Panc1 (cell line): ENCODE data around the gene ADAMTSL2. TPM values are rescaled to one million over a fixed set of nuclear protein-coding genes. Genes with fewer than 3 reads are reported as not detected.

Experiments
- ATAC-seq: fragments of 200-7000 bp; cut with Tn5 transposase; 2 replicates; pipeline ENCODE4 v1.9.1; 2020; ENCODE audit warnings: mild to moderate bottlenecking, moderate library complexity
- BruUV-seq: library from RNA; stranded (reverse); fragments of 400-500 nt; replicated peaks from 2 replicates; lab custom pipeline; 2021; lab: Mats Ljungman, UMichigan
- CTCF ChIA-PET: fragments of 300-600 bp; sonication (Branson Sonifier 250); formaldehyde crosslinking; loops from one replicate; lab custom pipeline; 2022; ENCODE audit warnings: antibody characterized with exemption; lab: Charles Lee
- POLR2A ChIA-PET: fragments of 300-600 bp; sonication (Branson Sonifier 250); formaldehyde crosslinking; loops from one replicate; lab custom pipeline; 2022; ENCODE audit warnings: antibody characterized with exemption; lab: Charles Lee
- DNase-seq: peaks from one replicate; pipeline ENCODE4 v3.0.0-alpha.2; 2010; ENCODE audit warnings: low read depth, low spot score
- H3K27ac ChIP-seq: 2 replicates; pipeline ENCODE4 v1.5.1; 2011; ENCODE audit warnings: mild to moderate bottlenecking, low read length, inconsistent platforms
- H3K27me3 ChIP-seq: fragments of 200-500 bp; sonication (Bioruptor generic); 2 replicates; pipeline ENCODE4 v1.6.0; 2014; ENCODE audit warnings: low read length, inconsistent platforms; ENCODE audit not compliant: control insufficient read depth, insufficient read depth
- H3K36me3 ChIP-seq: fragments of 200-500 bp; sonication (Bioruptor generic); 2 replicates; pipeline ENCODE4 v1.5.1; 2014; ENCODE audit warnings: inconsistent platforms, mild to moderate bottlenecking, low read length, moderate library complexity; ENCODE audit not compliant: control insufficient read depth, insufficient read depth
- H3K4me1 ChIP-seq: 2 replicates; pipeline ENCODE4 v1.5.1; 2011; ENCODE audit warnings: inconsistent platforms, mild to moderate bottlenecking, low read length, moderate library complexity; ENCODE audit not compliant: control insufficient read depth, insufficient read depth
- H3K4me3 ChIP-seq, 2 experiments: 2 replicates each; pipeline ENCODE4 v1.5.1; 2011 to 2012; ENCODE audit warnings: low read depth in 2 of 2, low read length in 2 of 2, mild to moderate bottlenecking in 2 of 2, inconsistent platforms in 1 of 2, moderate library complexity in 1 of 2
- H3K9me3 ChIP-seq: fragments of 200-500 bp; sonication (Bioruptor generic); 2 replicates; pipeline ENCODE4 v1.5.1; 2014; ENCODE audit warnings: low read depth, mild to moderate bottlenecking, inconsistent platforms, low read length, moderate library complexity; ENCODE audit not compliant: control insufficient read depth, insufficient read depth
- POLR2AphosphoS5 ChIP-seq: IDR thresholded peaks from 2 replicates; pipeline ENCODE4 v1.6.1; 2012; ENCODE audit warnings: mild to moderate bottlenecking, low read depth, low read length, moderate library complexity
- SIN3A ChIP-seq: IDR thresholded peaks from 2 replicates; pipeline ENCODE4 v1.6.1; 2012; ENCODE audit warnings: low read depth, mild to moderate bottlenecking, low read length, moderate library complexity, borderline replicate concordance; ENCODE audit not compliant: insufficient read depth
- TCF7L2 ChIP-seq: IDR thresholded peaks from 2 replicates; pipeline ENCODE4 v1.6.1; 2011; ENCODE audit warnings: mild to moderate bottlenecking, low read depth, low read length, inconsistent platforms
- in situ Hi-C: cut with HindIII; loops from 2 replicates; pipeline ENCODE4 v1.10.0; 2016; ENCODE audit warnings: low sequenced_read_pairs, low pct_unique_long_range_greater_than_20kb
- intact Hi-C: fragments of 100-400 bp; cut with micrococcal nuclease; formaldehyde crosslinking; loops from one replicate; pipeline ENCODE4 v1.10.0; 2022; ENCODE audit not compliant: unreplicated experiment
- total RNA-seq: library from RNA; stranded (reverse); gene quantifications from one replicate; pipeline ENCODE4 v1.2.1, GENCODE V29; 2021; ENCODE audit not compliant: unreplicated experiment
- TF ChIP-seq, protein P1 (sequence below), 2 experiments: IDR thresholded peaks; 2 replicates each; pipeline ENCODE4 v1.6.1; 2011 to 2012; ENCODE audit warnings: low read depth in 2 of 2, control low read depth in 1 of 2, low read length in 1 of 2, mild to moderate bottlenecking in 1 of 2, moderate library complexity in 1 of 2; ENCODE audit not compliant: insufficient read depth in 1 of 2
- TF ChIP-seq, protein P2 (sequence below): fragments of 450-650 bp; IDR thresholded peaks from 2 replicates; pipeline ENCODE4 v1.5.1; 2017; ENCODE audit warnings: mild to moderate bottlenecking

ADAMTSL2 gene
- total RNA-seq, 1 experiment from 2014 or later: 0.10 TPM

DNA sequence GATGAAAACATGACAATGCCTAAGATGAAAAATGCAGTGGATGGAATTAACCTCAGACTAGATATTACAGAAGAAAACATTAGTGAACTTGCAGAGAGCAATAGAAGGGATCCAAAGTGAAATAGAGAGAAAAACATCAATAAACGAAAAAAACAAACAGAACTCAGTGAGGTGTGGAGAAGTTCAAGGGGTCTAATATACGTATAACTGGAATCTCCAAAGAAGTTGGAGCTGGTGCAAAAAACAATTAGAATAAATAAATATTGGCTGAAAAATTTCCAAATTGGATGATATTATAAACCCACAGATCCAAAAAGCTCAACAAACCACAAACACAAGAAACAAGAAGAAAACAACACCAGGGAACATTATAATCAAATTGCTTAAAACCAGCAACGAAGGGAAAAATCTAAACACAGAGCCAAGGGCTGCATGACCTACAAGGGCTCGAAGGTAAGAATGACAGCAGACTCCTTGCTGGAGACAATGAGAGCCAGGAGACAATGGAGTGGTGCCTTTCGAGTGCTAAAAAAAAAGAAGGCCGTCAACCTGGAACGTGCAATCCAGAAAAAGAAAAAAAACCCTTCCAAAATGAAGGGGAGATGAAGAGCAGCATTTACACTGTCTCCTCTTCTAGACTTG, 62.9 kb downstream of the ADAMTSL2 start:
- in situ Hi-C loops: no loop called here
- ChIA-PET CTCF (no interaction called here), POLR2A (no interaction called here)
- no peaks in the 10 kb centered on the region for H3K4me1 ChIP-seq
- DNase-seq (no peak), ATAC-seq (no peak)
- BruUV-seq: no TSS peak
- intact Hi-C loops: no loop called here
- H3K27ac ChIP-seq: no peak overlapping the region
- H3K27me3 ChIP-seq: no peaks in the 10 kb centered on the region
- H3K4me3 ChIP-seq: no peak overlapping the region
- no peaks in the 10 kb centered on the region for H3K36me3 ChIP-seq
- H3K9me3 ChIP-seq: peaks cover 6% of the 10 kb centered on the region
- no peak for TF ChIP-seq TCF7L2
- TF ChIP-seq, protein P1, sequence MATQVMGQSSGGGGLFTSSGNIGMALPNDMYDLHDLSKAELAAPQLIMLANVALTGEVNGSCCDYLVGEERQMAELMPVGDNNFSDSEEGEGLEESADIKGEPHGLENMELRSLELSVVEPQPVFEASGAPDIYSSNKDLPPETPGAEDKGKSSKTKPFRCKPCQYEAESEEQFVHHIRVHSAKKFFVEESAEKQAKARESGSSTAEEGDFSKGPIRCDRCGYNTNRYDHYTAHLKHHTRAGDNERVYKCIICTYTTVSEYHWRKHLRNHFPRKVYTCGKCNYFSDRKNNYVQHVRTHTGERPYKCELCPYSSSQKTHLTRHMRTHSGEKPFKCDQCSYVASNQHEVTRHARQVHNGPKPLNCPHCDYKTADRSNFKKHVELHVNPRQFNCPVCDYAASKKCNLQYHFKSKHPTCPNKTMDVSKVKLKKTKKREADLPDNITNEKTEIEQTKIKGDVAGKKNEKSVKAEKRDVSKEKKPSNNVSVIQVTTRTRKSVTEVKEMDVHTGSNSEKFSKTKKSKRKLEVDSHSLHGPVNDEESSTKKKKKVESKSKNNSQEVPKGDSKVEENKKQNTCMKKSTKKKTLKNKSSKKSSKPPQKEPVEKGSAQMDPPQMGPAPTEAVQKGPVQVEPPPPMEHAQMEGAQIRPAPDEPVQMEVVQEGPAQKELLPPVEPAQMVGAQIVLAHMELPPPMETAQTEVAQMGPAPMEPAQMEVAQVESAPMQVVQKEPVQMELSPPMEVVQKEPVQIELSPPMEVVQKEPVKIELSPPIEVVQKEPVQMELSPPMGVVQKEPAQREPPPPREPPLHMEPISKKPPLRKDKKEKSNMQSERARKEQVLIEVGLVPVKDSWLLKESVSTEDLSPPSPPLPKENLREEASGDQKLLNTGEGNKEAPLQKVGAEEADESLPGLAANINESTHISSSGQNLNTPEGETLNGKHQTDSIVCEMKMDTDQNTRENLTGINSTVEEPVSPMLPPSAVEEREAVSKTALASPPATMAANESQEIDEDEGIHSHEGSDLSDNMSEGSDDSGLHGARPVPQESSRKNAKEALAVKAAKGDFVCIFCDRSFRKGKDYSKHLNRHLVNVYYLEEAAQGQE (IDR thresholded peaks at IDR 0.05; ENCODE audit: insufficient read depth in 1 of 2, low read depth in 2 of 2, low read length in 1 of 2): no peak
- TF ChIP-seq SIN3A: no peak
- TF ChIP-seq POLR2AphosphoS5: no peak
- TF ChIP-seq, protein P2, sequence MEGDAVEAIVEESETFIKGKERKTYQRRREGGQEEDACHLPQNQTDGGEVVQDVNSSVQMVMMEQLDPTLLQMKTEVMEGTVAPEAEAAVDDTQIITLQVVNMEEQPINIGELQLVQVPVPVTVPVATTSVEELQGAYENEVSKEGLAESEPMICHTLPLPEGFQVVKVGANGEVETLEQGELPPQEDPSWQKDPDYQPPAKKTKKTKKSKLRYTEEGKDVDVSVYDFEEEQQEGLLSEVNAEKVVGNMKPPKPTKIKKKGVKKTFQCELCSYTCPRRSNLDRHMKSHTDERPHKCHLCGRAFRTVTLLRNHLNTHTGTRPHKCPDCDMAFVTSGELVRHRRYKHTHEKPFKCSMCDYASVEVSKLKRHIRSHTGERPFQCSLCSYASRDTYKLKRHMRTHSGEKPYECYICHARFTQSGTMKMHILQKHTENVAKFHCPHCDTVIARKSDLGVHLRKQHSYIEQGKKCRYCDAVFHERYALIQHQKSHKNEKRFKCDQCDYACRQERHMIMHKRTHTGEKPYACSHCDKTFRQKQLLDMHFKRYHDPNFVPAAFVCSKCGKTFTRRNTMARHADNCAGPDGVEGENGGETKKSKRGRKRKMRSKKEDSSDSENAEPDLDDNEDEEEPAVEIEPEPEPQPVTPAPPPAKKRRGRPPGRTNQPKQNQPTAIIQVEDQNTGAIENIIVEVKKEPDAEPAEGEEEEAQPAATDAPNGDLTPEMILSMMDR: no peak

DNA sequence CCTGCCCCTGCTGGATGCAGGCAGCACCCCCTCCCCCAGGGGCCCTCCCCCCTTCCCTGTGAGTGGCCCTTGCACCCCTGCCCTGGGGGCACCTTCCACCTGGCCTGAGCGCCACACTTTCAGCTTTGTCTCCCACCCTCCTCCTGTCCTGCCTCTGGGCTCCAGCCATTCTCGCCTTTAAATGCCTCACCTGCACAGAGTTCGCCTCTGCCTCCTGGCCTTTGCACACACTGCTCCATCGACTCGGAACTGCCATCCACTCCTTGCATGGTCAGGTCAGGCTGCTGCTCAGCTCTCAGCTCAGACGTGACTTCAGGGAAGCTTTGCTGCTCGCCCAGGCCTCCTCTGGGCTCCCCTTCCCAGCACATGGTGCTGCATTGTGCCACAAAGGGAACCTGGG, 64.5 kb downstream of the ADAMTSL2 start:
- no peak overlapping the region for H3K4me3 ChIP-seq
- BruUV-seq: no TSS peak
- intact Hi-C loops (no loop called here), in situ Hi-C loops (no loop called here)
- H3K27ac ChIP-seq: no peak overlapping the region
- no peak for ATAC-seq
- no peaks in the 10 kb centered on the region for H3K4me1 ChIP-seq
- DNase-seq: no peak
- ChIA-PET POLR2A (no interaction called here), CTCF (no interaction called here)
- TF ChIP-seq, protein P1 (IDR thresholded peaks at IDR 0.05; ENCODE audit: insufficient read depth in 1 of 2, low read depth in 2 of 2, low read length in 1 of 2): no peak
- no peak for TF ChIP-seq POLR2AphosphoS5
- TF ChIP-seq TCF7L2: no peak
- TF ChIP-seq, protein P2: no peak
- TF ChIP-seq SIN3A: no peak
- no peaks in the 10 kb centered on the region for H3K27me3 ChIP-seq
- no peaks in the 10 kb centered on the region for H3K36me3 ChIP-seq
- peaks cover 6% of the 10 kb centered on the region for H3K9me3 ChIP-seq
